ENCODE measurements around the gene USP44.

Gene USP44

DNA sequence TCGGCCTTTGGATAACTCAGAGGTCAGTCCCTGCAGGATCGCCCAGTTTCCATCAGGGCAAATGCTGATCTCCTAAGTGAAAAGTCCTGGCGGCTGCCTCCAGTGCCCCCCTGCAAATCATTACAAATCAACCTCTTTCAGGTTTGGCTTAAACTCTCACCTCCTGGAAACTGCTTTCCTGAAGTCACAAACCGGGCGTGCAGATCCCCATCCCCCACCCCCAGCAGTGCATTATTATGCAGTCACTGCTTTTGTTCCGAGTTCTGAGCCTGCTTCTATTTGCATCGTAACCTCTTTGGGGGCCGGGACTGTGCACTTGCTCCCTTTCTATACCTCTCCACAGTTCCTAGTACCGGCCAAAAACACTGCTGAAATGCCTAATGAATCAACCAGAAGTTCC lies at the start of gene USP44:
TSS of gene USP44 (minus strand) at position 172 of the 400 bp plus-strand sequence. CDS start 17,220 bp downstream, outside the sequence.
- no peak for TF ChIP-seq CTCF (conservative IDR thresholded peaks at IDR 0.05; ENCODE audit: low read depth, low read length)
- DNase-seq (ENCODE audit: low read depth) = no peak
- no peak within 1 kb of the TSS for H3K4me3 ChIP-seq (ENCODE audit: low read length)

DNA sequence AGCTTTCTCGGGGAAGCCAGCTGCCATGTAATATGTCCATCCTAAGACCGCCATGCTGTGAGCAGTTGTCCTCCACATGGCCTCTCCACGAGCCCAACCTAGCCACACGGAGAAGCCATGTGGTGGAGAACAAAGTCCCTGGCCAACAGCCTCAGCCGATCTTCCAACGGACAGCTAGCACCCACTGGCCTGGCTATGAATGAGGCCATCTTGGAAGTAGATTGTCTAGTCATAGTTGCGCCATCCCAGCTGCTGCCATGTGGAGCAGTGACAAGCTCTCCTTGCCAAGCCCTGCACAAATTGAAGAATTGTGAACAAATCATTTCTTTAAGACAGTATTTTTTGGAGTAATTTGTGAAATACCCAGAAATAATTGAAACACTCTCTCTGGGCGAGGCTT lies 49.3 kb upstream of the USP44 start:
- no peak overlapping the region for H3K4me3 ChIP-seq (ENCODE audit: low read length)
- TF ChIP-seq CTCF (conservative IDR thresholded peaks at IDR 0.05; ENCODE audit: low read depth, low read length) = no peak
- DNase-seq (ENCODE audit: low read depth) = no peak

DNA sequence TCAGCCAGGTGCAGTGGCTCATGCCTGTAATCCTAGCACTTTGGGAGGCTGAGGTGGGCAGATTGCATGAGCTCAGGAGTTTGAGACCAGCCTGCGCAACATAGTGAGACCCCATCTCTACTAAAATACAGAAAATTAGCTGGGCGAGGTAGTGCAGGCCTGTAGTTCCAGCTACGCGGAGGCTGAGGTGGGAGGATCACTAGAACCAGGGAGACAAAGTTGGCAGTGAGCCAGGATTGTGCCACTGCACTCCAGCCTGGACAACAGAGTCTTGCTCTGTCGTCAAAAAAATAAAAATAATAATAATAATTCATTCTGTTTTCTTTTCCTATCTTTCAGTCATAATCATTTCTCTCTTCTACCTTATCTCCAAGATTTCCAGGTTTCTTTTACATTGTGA lies 48.6 kb upstream of the USP44 start:
- no peak overlapping the region for H3K4me3 ChIP-seq (ENCODE audit: low read length)
- no peak for TF ChIP-seq CTCF (conservative IDR thresholded peaks at IDR 0.05; ENCODE audit: low read depth, low read length)

GRCh38 chr12:95594136-95594535 lies 42.9 kb upstream of the USP44 start:
- H3K4me3 ChIP-seq (ENCODE audit: low read length) = no peak overlapping the region
- TF ChIP-seq CTCF (conservative IDR thresholded peaks at IDR 0.05; ENCODE audit: low read depth, low read length) = no peak
- no peak for DNase-seq (ENCODE audit: low read depth)

More for the DNA sequence above, 48.6 kb upstream of the USP44 start:
- DNase-seq (ENCODE audit: low read depth) = no peak

DNA sequence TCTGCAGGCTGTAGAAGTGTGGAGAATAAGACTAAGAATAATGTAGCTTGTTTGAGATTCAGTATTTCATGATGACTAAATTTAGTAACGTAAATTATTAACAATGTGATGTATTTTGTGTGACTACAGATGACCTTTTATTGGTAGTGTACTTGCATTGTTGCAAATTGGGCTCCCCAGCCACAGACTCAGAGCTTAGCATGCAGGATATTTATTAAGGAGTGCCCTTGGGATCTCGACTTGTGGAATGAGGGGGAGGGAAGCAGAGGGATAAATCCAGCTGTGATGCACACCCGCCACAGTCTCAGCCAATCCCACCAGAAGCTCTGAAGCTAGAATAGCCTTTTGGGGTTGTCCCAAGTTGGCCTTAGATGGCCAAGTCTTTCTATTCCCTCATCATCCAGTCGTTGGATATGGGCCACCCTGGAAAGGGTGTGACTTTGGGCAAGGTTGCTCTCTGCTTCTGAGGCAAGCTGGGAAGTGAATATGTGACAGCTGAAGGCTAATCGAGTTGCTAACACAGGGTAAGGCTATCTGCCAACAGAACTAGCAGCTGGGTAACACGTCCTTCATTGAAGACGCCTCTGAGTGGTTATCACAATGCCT lies 42.1 kb upstream of the USP44 start:
- DNase-seq (ENCODE audit: low read depth) = no peak
- no peak for TF ChIP-seq CTCF (conservative IDR thresholded peaks at IDR 0.05; ENCODE audit: low read depth, low read length)
- no peak overlapping the region for H3K4me3 ChIP-seq (ENCODE audit: low read length)

DNA sequence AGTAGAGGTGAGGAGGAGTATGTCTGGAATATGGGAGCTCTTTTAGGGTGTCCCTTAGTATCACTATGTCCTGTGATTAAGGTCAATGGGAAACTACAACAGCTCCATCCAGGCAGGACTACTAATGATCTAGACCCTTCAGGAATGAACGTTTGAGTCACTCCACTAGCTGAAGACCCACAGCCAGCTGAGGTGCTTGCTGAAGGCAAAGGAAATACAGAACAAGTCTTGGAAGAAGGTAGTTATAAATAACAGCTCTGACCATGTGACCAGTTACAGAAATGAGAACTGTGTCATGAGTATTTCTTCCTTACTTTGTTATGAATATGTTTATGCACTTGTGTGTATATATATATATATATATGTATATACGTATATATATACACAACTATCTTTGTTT lies 40.5 kb upstream of the USP44 start:
- H3K4me3 ChIP-seq (ENCODE audit: low read length) = no peak overlapping the region
- DNase-seq (ENCODE audit: low read depth) = no peak
- TF ChIP-seq CTCF (conservative IDR thresholded peaks at IDR 0.05; ENCODE audit: low read depth, low read length) = no peak

DNA sequence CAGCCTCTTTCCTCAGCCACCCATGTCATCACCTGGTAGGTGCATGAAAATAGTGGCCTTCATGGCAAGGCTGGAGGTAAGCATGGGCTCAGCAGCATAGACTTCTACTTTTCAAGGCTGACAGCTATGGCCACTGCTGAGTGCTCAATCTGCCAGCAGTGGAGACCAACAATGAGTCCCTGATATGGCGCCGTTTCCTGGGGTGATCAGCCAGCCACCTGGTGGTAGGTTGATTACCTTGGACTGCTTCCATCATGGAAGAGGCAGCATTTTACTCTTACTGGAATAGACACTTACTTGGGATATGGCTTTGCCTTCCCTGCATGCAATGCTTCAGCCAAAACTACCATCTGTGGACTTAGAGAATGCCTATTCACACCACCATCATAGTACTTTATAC lies 39.5 kb upstream of the USP44 start:
- DNase-seq (ENCODE audit: low read depth) = no peak
- no peak overlapping the region for H3K4me3 ChIP-seq (ENCODE audit: low read length)
- TF ChIP-seq CTCF (conservative IDR thresholded peaks at IDR 0.05; ENCODE audit: low read depth, low read length) = no peak

Measured in retinal pigment epithelial cell (primary cell).